Psoas muscle (tissue), 8 donors: ENCODE measurements around the gene ST3GAL6. TPM values are rescaled to one million over a fixed set of nuclear protein-coding genes. Genes with fewer than 3 reads are reported as not detected.

Source experiments
- ATAC-seq, 4 donors: fragments of 200-7000 bp; cut with Tn5 transposase; one replicate each; pipeline ENCODE4 v1.9.1; 2020; ENCODE audit warnings: moderate library complexity in 3 of 4, mild to moderate bottlenecking in 2 of 4
- DNase-seq, 2 donors: peaks; one replicate each; pipeline ENCODE4 v3.0.0-alpha.2; 2020
- H3K27ac ChIP-seq: fragments of 200-600 bp; one replicate; pipeline ENCODE4 v1.8.0; 2022
- H3K27me3 ChIP-seq, 3 donors: fragments of 200-600 bp in 1 of 3; one replicate each; pipeline versions ENCODE4 v1.6.1 to v1.8.0; 2013 to 2022; ENCODE audit warnings: low read length in 2 of 3, mild to moderate bottlenecking in 2 of 3, moderate library complexity in 1 of 3; ENCODE audit not compliant: insufficient read depth in 3 of 3
- H3K36me3 ChIP-seq, 2 donors: fragments of 200-600 bp in 1 of 2; one replicate each; pipeline versions ENCODE4 v1.6.1 to v1.8.0; 2013 to 2022; ENCODE audit warnings: low read depth in 1 of 2, mild to moderate bottlenecking in 1 of 2, moderate library complexity in 1 of 2; ENCODE audit not compliant: insufficient read depth in 1 of 2
- H3K4me1 ChIP-seq: fragments of 200-600 bp; one replicate; pipeline ENCODE4 v1.8.0; 2022
- H3K4me3 ChIP-seq: fragments of 200-600 bp; one replicate; pipeline ENCODE4 v1.8.0; 2022; ENCODE audit warnings: mild to moderate bottlenecking
- H3K9me3 ChIP-seq: fragments of 200-600 bp; one replicate; pipeline ENCODE4 v1.8.0; 2022
- WGBS, 3 donors: extraction: QIAGEN DNeasy Blood & Tissue Kit; methylation state at CpG; one replicate each; pipeline versions ENCODE4 v1.1.6 to v1.1.7; 2013; 5-methylcytosine and 5-hydroxymethylcytosine counted together
- intact Hi-C, 2 donors: fragments of 100-400 bp; cut with DNase I; formaldehyde crosslinking; loops; one replicate each; pipeline versions ENCODE4 v1.11.0 to v1.14.2; 2022
- polyA plus RNA-seq, 3 donors: library from polyadenylated mRNA; stranded (reverse); fragments of 200-250 nt; gene quantifications; one replicate each; pipeline ENCODE4 v1.2.3, GENCODE V29; 2013
- total RNA-seq, 4 donors: library from RNA; stranded (reverse); fragmentation: NEBNext Ultra II Directional in 2 of 4; extraction: Animal tissue kit (Norgen Biotek cat#: 25700) in 2 of 4; gene quantifications; one replicate each; pipeline versions ENCODE4 v1.2.1 to v1.2.4, GENCODE V29; 2021 to 2023
- TF ChIP-seq, protein P1 (sequence below): fragments of 200-600 bp; IDR thresholded peaks from one replicate; pipeline ENCODE4 v1.8.0; 2022; ENCODE audit warnings: antibody characterized with exemption
- donor health status: healthy with polysubstance abuse.
- donor health status: DM: no; HTN: no; CAD: no; lungs with moderate emphysema.
- donor health status: Bipolar disorder and iron deficiency.
- donor health status: healthy.
- donor health status: DM: yes; HTN: yes; CAD: no.
- donor health status: DM: no; HTN: no; CAD: no.
- donor health status: DM: no; HTN: no; CAD: no.
- donor health status: DM: yes; HTN: yes; CAD: no.

Gene ST3GAL6
- total and polyA plus RNA-seq, 7 donors: 7.6 to 22.9 (median 9.4) TPM

DNA sequence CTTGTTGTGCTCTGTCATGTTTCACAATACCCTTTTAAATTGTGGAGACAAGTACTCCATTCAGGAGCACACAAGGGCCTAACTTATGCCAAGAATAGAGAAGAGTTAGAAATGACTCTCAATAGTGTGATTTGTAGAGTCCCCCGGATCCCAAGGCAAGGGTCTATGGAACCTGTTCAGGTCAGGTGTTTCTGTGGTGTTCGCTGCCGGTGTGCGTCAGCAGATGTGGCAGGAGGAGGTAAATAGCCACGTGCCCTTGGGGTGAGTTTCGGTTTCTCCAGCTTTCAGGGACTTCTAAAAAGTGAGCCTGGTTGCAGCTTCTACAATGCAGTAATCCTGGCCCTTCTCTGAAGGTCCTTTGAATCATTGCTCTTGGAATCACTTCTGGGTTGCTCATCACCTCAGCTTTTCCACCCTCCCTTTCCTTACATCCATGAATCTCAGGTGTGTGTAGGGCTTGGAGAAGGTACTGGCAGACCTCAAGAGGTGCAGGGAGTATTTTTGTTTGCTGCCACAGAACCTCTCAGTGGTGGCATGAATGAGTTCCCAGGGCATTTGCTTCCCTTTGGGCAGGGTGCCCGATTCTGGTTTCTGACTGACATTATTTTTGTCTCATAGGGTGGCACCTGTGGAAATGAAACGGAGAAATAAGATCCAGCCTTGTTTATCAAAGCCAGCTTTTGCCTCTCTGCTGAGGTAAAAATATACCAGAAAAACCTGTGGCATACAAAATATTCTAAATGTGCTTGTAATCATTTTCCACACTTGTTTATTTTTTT, 7.3 kb downstream of the ST3GAL6 start:
- peak in 1 of 2 donors; percentile 26 for DNase-seq
- no peak overlapping the region for H3K4me3 ChIP-seq
- peaks cover 49% of the 10 kb centered on the region for H3K4me1 ChIP-seq
- no peaks in the 10 kb centered on the region for H3K27me3 ChIP-seq
- ATAC-seq: peak; percentile 54 to 81 (median 76)
- H3K9me3 ChIP-seq: no peaks in the 10 kb centered on the region
- TF ChIP-seq, protein P1, sequence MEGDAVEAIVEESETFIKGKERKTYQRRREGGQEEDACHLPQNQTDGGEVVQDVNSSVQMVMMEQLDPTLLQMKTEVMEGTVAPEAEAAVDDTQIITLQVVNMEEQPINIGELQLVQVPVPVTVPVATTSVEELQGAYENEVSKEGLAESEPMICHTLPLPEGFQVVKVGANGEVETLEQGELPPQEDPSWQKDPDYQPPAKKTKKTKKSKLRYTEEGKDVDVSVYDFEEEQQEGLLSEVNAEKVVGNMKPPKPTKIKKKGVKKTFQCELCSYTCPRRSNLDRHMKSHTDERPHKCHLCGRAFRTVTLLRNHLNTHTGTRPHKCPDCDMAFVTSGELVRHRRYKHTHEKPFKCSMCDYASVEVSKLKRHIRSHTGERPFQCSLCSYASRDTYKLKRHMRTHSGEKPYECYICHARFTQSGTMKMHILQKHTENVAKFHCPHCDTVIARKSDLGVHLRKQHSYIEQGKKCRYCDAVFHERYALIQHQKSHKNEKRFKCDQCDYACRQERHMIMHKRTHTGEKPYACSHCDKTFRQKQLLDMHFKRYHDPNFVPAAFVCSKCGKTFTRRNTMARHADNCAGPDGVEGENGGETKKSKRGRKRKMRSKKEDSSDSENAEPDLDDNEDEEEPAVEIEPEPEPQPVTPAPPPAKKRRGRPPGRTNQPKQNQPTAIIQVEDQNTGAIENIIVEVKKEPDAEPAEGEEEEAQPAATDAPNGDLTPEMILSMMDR: no peak
- H3K36me3 ChIP-seq: peaks cover 0 to 9% of the 10 kb centered on the region in 2 donors
- intact Hi-C loops: loop anchor here in 1 of 2 donors (5.0 kb wide), 1 partner anchor 38 kb away; no protein-coding TSS in a partner anchor
- H3K27ac ChIP-seq: peak overlapping the region; percentile 59
- 55 to 77% (median 66%) methylated on average over 8 of the region's 8 CpGs for WGBS, 3 donors

GRCh38 chr3:98772022-98772421, 8.9 kb downstream of the ST3GAL6 start:
- H3K27ac ChIP-seq: no peak overlapping the region
- peaks cover 38% of the 10 kb centered on the region for H3K4me1 ChIP-seq
- H3K27me3 ChIP-seq: no peaks in the 10 kb centered on the region
- ATAC-seq (peak in 2 of 4 donors; percentile 46 to 55), DNase-seq (no peak)
- intact Hi-C loops: loop anchor here in 1 of 2 donors (5.0 kb wide), 1 partner anchor 40 kb away; no protein-coding TSS in a partner anchor
- 48 to 71% (median 56%) methylated on average over 2 of the region's 2 CpGs for WGBS, 3 donors
- peaks cover 0 to 9% of the 10 kb centered on the region in 2 donors for H3K36me3 ChIP-seq
- H3K4me3 ChIP-seq: no peak overlapping the region
- TF ChIP-seq, protein P1: no peak
- H3K9me3 ChIP-seq: no peaks in the 10 kb centered on the region

GRCh38 chr3:98775459-98776139, 12.5 kb downstream of the ST3GAL6 start:
- TF ChIP-seq, protein P1: no peak
- 95 to 98% (median 96%) methylated on average over 3 of the region's 3 CpGs for WGBS, 3 donors
- H3K4me3 ChIP-seq: no peak overlapping the region
- no peak for DNase-seq
- no peaks in the 10 kb centered on the region for H3K9me3 ChIP-seq
- intact Hi-C loops: no loop called here
- no peaks in the 10 kb centered on the region for H3K27me3 ChIP-seq
- H3K36me3 ChIP-seq: peaks cover 2 to 10% of the 10 kb centered on the region in 2 donors
- no peak overlapping the region for H3K27ac ChIP-seq
- no peak for ATAC-seq
- peaks cover 19% of the 10 kb centered on the region for H3K4me1 ChIP-seq

GRCh38 chr3:98776140-98776493, 13.0 kb downstream of the ST3GAL6 start:
- H3K27me3 ChIP-seq: no peaks in the 10 kb centered on the region
- intact Hi-C loops: no loop called here
- TF ChIP-seq, protein P1: no peak
- peaks cover 14% of the 10 kb centered on the region for H3K4me1 ChIP-seq
- no peaks in the 10 kb centered on the region for H3K9me3 ChIP-seq
- no peak overlapping the region for H3K4me3 ChIP-seq
- peaks cover 2 to 13% of the 10 kb centered on the region in 2 donors for H3K36me3 ChIP-seq
- no peak for ATAC-seq
- no peak overlapping the region for H3K27ac ChIP-seq
- no peak for DNase-seq
